Loucy (cell line): Measurements from ENCODE around the gene PAAF1.

Experiments
- H2AFZ ChIP-seq: fragments of 200-600 bp; sonication (generic); 2 replicates; pipeline ENCODE4 v1.6.0; 2016; ENCODE audit warnings: antibody characterized with exemption, mild to moderate bottlenecking, low read length, moderate library complexity
- H3F3A ChIP-seq: fragments of 200-600 bp; 2 replicates; pipeline ENCODE4 v1.6.0; 2016; ENCODE audit warnings: antibody characterized with exemption, low read depth, mild to moderate bottlenecking
- H3K27me3 ChIP-seq: fragments of 200-600 bp; sonication (generic); 2 replicates; pipeline ENCODE4 v1.6.1; 2014; ENCODE audit warnings: low read length, mild to moderate bottlenecking; ENCODE audit not compliant: insufficient read depth, poor library complexity, severe bottlenecking
- H3K36me3 ChIP-seq: fragments of 200-600 bp; sonication (generic); 2 replicates; pipeline ENCODE4 v1.6.1; 2016; ENCODE audit warnings: low read length; ENCODE audit not compliant: insufficient read depth
- H3K4me1 ChIP-seq: fragments of 200-600 bp; sonication (generic); 2 replicates; pipeline ENCODE4 v1.5.1; 2014; ENCODE audit warnings: low read length, mild to moderate bottlenecking; ENCODE audit not compliant: insufficient read depth, poor library complexity, severe bottlenecking
- H3K4me2 ChIP-seq: fragments of 200-600 bp; sonication (generic); 2 replicates; pipeline ENCODE4 v1.6.0; 2014; ENCODE audit warnings: antibody characterized with exemption, low read length, low read depth, mild to moderate bottlenecking; ENCODE audit not compliant: poor library complexity, severe bottlenecking
- H3K4me3 ChIP-seq: fragments of 200-600 bp; sonication (generic); 2 replicates; pipeline ENCODE4 v1.5.1; 2014; ENCODE audit warnings: low read length, mild to moderate bottlenecking, mixed read lengths; ENCODE audit not compliant: poor library complexity, severe bottlenecking
- H3K79me2 ChIP-seq: fragments of 200-600 bp; sonication (generic); 2 replicates; pipeline ENCODE4 v1.6.1; 2014; ENCODE audit warnings: low read length; ENCODE audit not compliant: insufficient read depth
- H3K9ac ChIP-seq: fragments of 200-600 bp; sonication (generic); 2 replicates; pipeline ENCODE4 v1.6.0; 2014; ENCODE audit warnings: mild to moderate bottlenecking, low read depth, low read length, moderate library complexity; ENCODE audit not compliant: poor library complexity, severe bottlenecking
- H3K9me2 ChIP-seq: fragments of 200-600 bp; sonication (generic); replicated peaks from 2 replicates; pipeline ENCODE4 v1.6.1; 2016; ENCODE audit warnings: low read depth, low read length, mixed read lengths
- H3K9me3 ChIP-seq: fragments of 200-600 bp; sonication (generic); 2 replicates; pipeline ENCODE4 v1.6.1; 2014; ENCODE audit warnings: mild to moderate bottlenecking, antibody characterized with exemption, low read length, low read depth; ENCODE audit not compliant: insufficient read depth
- H4K20me1 ChIP-seq: fragments of 200-600 bp; sonication (generic); 2 replicates; pipeline ENCODE4 v1.6.0; 2014; ENCODE audit warnings: antibody characterized with exemption, low read length, mild to moderate bottlenecking; ENCODE audit not compliant: insufficient read depth, poor library complexity, severe bottlenecking
- CTCF ChIP-seq: fragments of 200-600 bp; sonication (generic); conservative IDR thresholded peaks from 2 replicates; pipeline ENCODE4 v1.5.1; 2014; ENCODE audit warnings: mild to moderate bottlenecking, antibody characterized with exemption, low read length
- EZH2phosphoT487 ChIP-seq: fragments of 200-600 bp; IDR thresholded peaks from 2 replicates; pipeline ENCODE4 v1.6.1; 2018; ENCODE audit warnings: antibody characterized with exemption, mild to moderate bottlenecking, moderate library complexity, borderline replicate concordance

The PAAF1 gene

GRCh38 chr11:73876424-73877310, at the start of gene PAAF1, which contains the start of gene COA4:
Gene PAAF1, plus strand, starts transcription at chr11:73876999. Its CDS starts 23 bp downstream, at chr11:73877022.
Gene COA4, minus strand, starts transcription at chr11:73876846. Its CDS starts 3,468 bp downstream, at chr11:73873378.
- peak within 1 kb of the TSS; percentile 92 for H3K4me3 ChIP-seq
- H3K9ac ChIP-seq, result peak within 1 kb of the TSS; percentile 91
- H3K9me3 ChIP-seq, result no peaks in the 10 kb centered on the region
- no peaks in the 10 kb centered on the region for H3K27me3 ChIP-seq
- TF ChIP-seq EZH2phosphoT487 (no peak), CTCF (no peak)
- H2AFZ ChIP-seq, result peak within 1 kb of the TSS; percentile 85
- no peaks in the 10 kb centered on the region for H3F3A ChIP-seq
- H3K9me2 ChIP-seq, result no peaks in the 10 kb centered on the region
- peaks cover 59% of the 10 kb centered on the region for H3K79me2 ChIP-seq
- peak within 1 kb of the TSS; percentile 98 for H3K4me2 ChIP-seq
- peaks cover 15% of the 10 kb centered on the region; the same call in 1 of the 2 replicates for H3K36me3 ChIP-seq
- peaks cover 25% of the 10 kb centered on the region for H3K4me1 ChIP-seq
- H4K20me1 ChIP-seq, result peaks cover 7% of the 10 kb centered on the region

- H2AFZ ChIP-seq, result no peak overlapping the region
- TF ChIP-seq CTCF, result no peak
- no peak for TF ChIP-seq EZH2phosphoT487
- no peaks in the 10 kb centered on the region for H3K9me3 ChIP-seq
- H3K4me3 ChIP-seq, result no peak overlapping the region
- peaks cover 26% of the 10 kb centered on the region; the same call in 1 of the 2 replicates for H3K36me3 ChIP-seq
- no peaks in the 10 kb centered on the region for H3K4me1 ChIP-seq
- no peaks in the 10 kb centered on the region for H3F3A ChIP-seq
- no peaks in the 10 kb centered on the region for H3K27me3 ChIP-seq
- no peaks in the 10 kb centered on the region for H3K79me2 ChIP-seq
- H4K20me1 ChIP-seq, result no peaks in the 10 kb centered on the region
- no peak overlapping the region for H3K9ac ChIP-seq
- H3K9me2 ChIP-seq, result no peaks in the 10 kb centered on the region
- no peak overlapping the region for H3K4me2 ChIP-seq
Measured at GRCh38 chr11:73830261-73830660, 46.5 kb upstream of the PAAF1 start.

GRCh38 chr11:73833067-73833466, 43.7 kb upstream of the PAAF1 start:
- Histone ChIP-seq H3K4me3 (no peak overlapping the region), H3K79me2 (no peaks in the 10 kb centered on the region), H2AFZ (no peak overlapping the region), H3K27me3 (no peaks in the 10 kb centered on the region), H3F3A (no peaks in the 10 kb centered on the region), H3K9me3 (no peaks in the 10 kb centered on the region), H4K20me1 (no peaks in the 10 kb centered on the region), H3K9ac (no peak overlapping the region), H3K4me2 (no peak overlapping the region), H3K9me2 (no peaks in the 10 kb centered on the region), H3K36me3 (peaks cover 23% of the 10 kb centered on the region; the same call in 1 of the 2 replicates), H3K4me1 (no peaks in the 10 kb centered on the region)
- TF ChIP-seq CTCF, result no peak
